NT2/D1 (cell line): ENCODE measurements around the gene SUGP2.

ENCODE experiments used
- SUZ12 ChIP-seq: IDR thresholded peaks from 2 replicates; pipeline ENCODE4 v1.6.1; 2011; ENCODE audit not compliant: insufficient read length, insufficient read depth; ENCODE audit errors: extremely low read depth
- YY1 ChIP-seq: IDR thresholded peaks from 2 replicates; pipeline ENCODE4 v1.6.1; 2011; ENCODE audit not compliant: insufficient read length, insufficient read depth

GRCh38 chr19:18951721-18952281 is 81.5 kb downstream of the SUGP2 start:
- no peak for TF ChIP-seq YY1
- TF ChIP-seq SUZ12: no peak
